Loucy (cell line): ENCODE results near the gene CAMK1D.
"Not testable (repeated sequence)": the region's sequence is repeated elsewhere in the genome, so short reads cannot be mapped to it uniquely, and the experiment has no call there.

Experiments used
- H2AFZ ChIP-seq: fragments of 200-600 bp; sonication (generic); 2 replicates; pipeline ENCODE4 v1.6.0; 2016; ENCODE audit warnings: antibody characterized with exemption, mild to moderate bottlenecking, low read length, moderate library complexity
- H3F3A ChIP-seq: fragments of 200-600 bp; 2 replicates; pipeline ENCODE4 v1.6.0; 2016; ENCODE audit warnings: antibody characterized with exemption, low read depth, mild to moderate bottlenecking
- H3K27me3 ChIP-seq: fragments of 200-600 bp; sonication (generic); 2 replicates; pipeline ENCODE4 v1.6.1; 2014; ENCODE audit warnings: low read length, mild to moderate bottlenecking; ENCODE audit not compliant: insufficient read depth, poor library complexity, severe bottlenecking
- H3K36me3 ChIP-seq: fragments of 200-600 bp; sonication (generic); 2 replicates; pipeline ENCODE4 v1.6.1; 2016; ENCODE audit warnings: low read length; ENCODE audit not compliant: insufficient read depth
- H3K4me1 ChIP-seq: fragments of 200-600 bp; sonication (generic); 2 replicates; pipeline ENCODE4 v1.5.1; 2014; ENCODE audit warnings: low read length, mild to moderate bottlenecking; ENCODE audit not compliant: insufficient read depth, poor library complexity, severe bottlenecking
- H3K4me2 ChIP-seq: fragments of 200-600 bp; sonication (generic); 2 replicates; pipeline ENCODE4 v1.6.0; 2014; ENCODE audit warnings: antibody characterized with exemption, low read length, low read depth, mild to moderate bottlenecking; ENCODE audit not compliant: poor library complexity, severe bottlenecking
- H3K4me3 ChIP-seq: fragments of 200-600 bp; sonication (generic); 2 replicates; pipeline ENCODE4 v1.5.1; 2014; ENCODE audit warnings: low read length, mild to moderate bottlenecking, mixed read lengths; ENCODE audit not compliant: poor library complexity, severe bottlenecking
- H3K79me2 ChIP-seq: fragments of 200-600 bp; sonication (generic); 2 replicates; pipeline ENCODE4 v1.6.1; 2014; ENCODE audit warnings: low read length; ENCODE audit not compliant: insufficient read depth
- H3K9ac ChIP-seq: fragments of 200-600 bp; sonication (generic); 2 replicates; pipeline ENCODE4 v1.6.0; 2014; ENCODE audit warnings: mild to moderate bottlenecking, low read depth, low read length, moderate library complexity; ENCODE audit not compliant: poor library complexity, severe bottlenecking
- H3K9me2 ChIP-seq: fragments of 200-600 bp; sonication (generic); replicated peaks from 2 replicates; pipeline ENCODE4 v1.6.1; 2016; ENCODE audit warnings: low read depth, low read length, mixed read lengths
- H3K9me3 ChIP-seq: fragments of 200-600 bp; sonication (generic); 2 replicates; pipeline ENCODE4 v1.6.1; 2014; ENCODE audit warnings: mild to moderate bottlenecking, antibody characterized with exemption, low read length, low read depth; ENCODE audit not compliant: insufficient read depth
- H4K20me1 ChIP-seq: fragments of 200-600 bp; sonication (generic); 2 replicates; pipeline ENCODE4 v1.6.0; 2014; ENCODE audit warnings: antibody characterized with exemption, low read length, mild to moderate bottlenecking; ENCODE audit not compliant: insufficient read depth, poor library complexity, severe bottlenecking
- CTCF ChIP-seq: fragments of 200-600 bp; sonication (generic); conservative IDR thresholded peaks from 2 replicates; pipeline ENCODE4 v1.5.1; 2014; ENCODE audit warnings: mild to moderate bottlenecking, antibody characterized with exemption, low read length
- EZH2phosphoT487 ChIP-seq: fragments of 200-600 bp; IDR thresholded peaks from 2 replicates; pipeline ENCODE4 v1.6.1; 2018; ENCODE audit warnings: antibody characterized with exemption, mild to moderate bottlenecking, moderate library complexity, borderline replicate concordance

CAMK1D gene

DNA sequence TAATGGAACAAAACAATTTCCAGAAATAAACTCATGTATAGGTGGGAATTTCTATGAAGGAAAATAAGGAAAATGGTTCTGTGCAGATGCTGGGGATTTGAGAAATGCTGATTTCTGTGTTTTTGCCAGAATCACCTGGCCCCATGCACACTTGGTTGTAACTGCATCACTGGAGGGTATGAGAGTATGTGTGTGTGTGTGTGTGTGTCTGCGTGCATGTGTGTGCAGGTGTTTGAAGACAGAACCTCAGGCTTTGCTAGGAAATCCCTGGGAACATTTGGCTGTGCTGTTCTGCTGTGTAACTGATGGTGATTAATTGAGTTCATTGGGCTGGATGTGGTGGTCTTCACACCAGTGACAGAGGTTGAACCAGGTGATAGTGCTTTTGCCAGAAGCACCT lies 141.6 kb downstream of the CAMK1D start:
- no peak for TF ChIP-seq CTCF
- no peak for TF ChIP-seq EZH2phosphoT487
- H3K9me2 ChIP-seq: no peaks in the 10 kb centered on the region
- no peaks in the 10 kb centered on the region for H3K36me3 ChIP-seq
- no peak overlapping the region for H2AFZ ChIP-seq
- H3K4me1 ChIP-seq: no peaks in the 10 kb centered on the region
- no peak overlapping the region for H3K4me3 ChIP-seq
- H3K9ac ChIP-seq: no peak overlapping the region
- no peaks in the 10 kb centered on the region for H3F3A ChIP-seq
- no peaks in the 10 kb centered on the region for H3K27me3 ChIP-seq
- H3K9me3 ChIP-seq: no peaks in the 10 kb centered on the region
- H3K79me2 ChIP-seq: no peaks in the 10 kb centered on the region
- no peak overlapping the region for H3K4me2 ChIP-seq
- no peaks in the 10 kb centered on the region for H4K20me1 ChIP-seq

DNA sequence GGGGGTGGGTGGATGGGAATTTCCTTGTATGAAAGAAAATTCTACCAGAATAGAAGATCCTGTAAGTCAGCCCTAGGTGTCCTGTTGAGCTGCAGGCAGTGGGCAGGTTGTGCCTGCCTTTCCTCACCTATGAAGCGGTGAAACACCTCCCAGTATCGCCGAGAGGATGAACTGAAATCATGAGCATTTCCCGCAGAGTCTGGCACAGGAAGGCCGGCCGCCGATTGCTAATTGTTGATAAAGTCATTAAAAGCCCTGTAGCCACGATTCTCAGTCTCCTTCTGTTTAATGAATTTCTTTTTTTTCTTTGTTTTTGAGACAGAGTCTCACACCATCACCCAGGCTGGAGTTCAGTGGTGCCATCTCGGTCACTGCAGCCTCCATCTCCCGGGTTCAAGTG lies 142.1 kb downstream of the CAMK1D start:
- Histone ChIP-seq H2AFZ (no peak overlapping the region), H3K9ac (no peak overlapping the region), H3K4me2 (no peak overlapping the region), H3K4me1 (no peaks in the 10 kb centered on the region), H4K20me1 (no peaks in the 10 kb centered on the region), H3F3A (no peaks in the 10 kb centered on the region), H3K9me3 (no peaks in the 10 kb centered on the region), H3K79me2 (no peaks in the 10 kb centered on the region), H3K36me3 (no peaks in the 10 kb centered on the region), H3K9me2 (no peaks in the 10 kb centered on the region), H3K27me3 (no peaks in the 10 kb centered on the region), H3K4me3 (no peak overlapping the region)
- no peak for TF ChIP-seq EZH2phosphoT487
- no peak for TF ChIP-seq CTCF

GRCh38 chr10:12492016-12492415 lies 142.7 kb downstream of the CAMK1D start:
- TF ChIP-seq CTCF (no peak), EZH2phosphoT487 (no peak)
- no peak overlapping the region for H3K9ac ChIP-seq
- no peak overlapping the region for H3K4me3 ChIP-seq
- no peaks in the 10 kb centered on the region for H3F3A ChIP-seq
- H3K4me1 ChIP-seq: no peaks in the 10 kb centered on the region
- no peak overlapping the region for H2AFZ ChIP-seq
- H3K9me3 ChIP-seq: no peaks in the 10 kb centered on the region
- no peaks in the 10 kb centered on the region for H3K27me3 ChIP-seq
- no peaks in the 10 kb centered on the region for H3K79me2 ChIP-seq
- no peaks in the 10 kb centered on the region for H3K9me2 ChIP-seq
- no peaks in the 10 kb centered on the region for H4K20me1 ChIP-seq
- no peaks in the 10 kb centered on the region for H3K36me3 ChIP-seq
- no peak overlapping the region for H3K4me2 ChIP-seq

GRCh38 chr10:12497046-12497445 lies 147.7 kb downstream of the CAMK1D start:
- H3K4me3 ChIP-seq, H3K36me3 ChIP-seq, H2AFZ ChIP-seq, H3K79me2 ChIP-seq, H3K9me3 ChIP-seq, H3F3A ChIP-seq, H3K9ac ChIP-seq, H3K4me2 ChIP-seq, H4K20me1 ChIP-seq, H3K27me3 ChIP-seq, H3K9me2 ChIP-seq, H3K4me1 ChIP-seq: not testable (repeated sequence)
